NCI-H128 (cell line): ENCODE measurements around the gene LDB3.
A peak's percentile ranks its signal among the peaks of the same experiment; 100 is the strongest.

Source experiments
- DNase-seq: peaks from one replicate; lab custom pipeline; 2025; ENCODE audit not compliant: unreplicated experiment; lab: John Stamatoyannopoulos, UW

Gene LDB3

GRCh38 chr10:86685416-86685815 is 17.1 kb downstream of the LDB3 start:
- no peak for DNase-seq

- no peak for DNase-seq
Measured at GRCh38 chr10:86685893-86686632, 17.8 kb downstream of the LDB3 start.

- no peak for DNase-seq
Measured at GRCh38 chr10:86686972-86687371, 18.7 kb downstream of the LDB3 start.

GRCh38 chr10:86687750-86688149 is 19.4 kb downstream of the LDB3 start:
- DNase-seq, result no peak

- peak; percentile 15 for DNase-seq
Measured at GRCh38 chr10:86688398-86688921, 20.1 kb downstream of the LDB3 start.

GRCh38 chr10:86689146-86689545 is 20.8 kb downstream of the LDB3 start:
- no peak for DNase-seq

- no peak for DNase-seq
Measured at GRCh38 chr10:86690231-86690630, 21.9 kb downstream of the LDB3 start.

- no peak for DNase-seq
Measured at GRCh38 chr10:86690657-86691084, 22.4 kb downstream of the LDB3 start.

GRCh38 chr10:86691333-86692022 is 23.2 kb downstream of the LDB3 start:
- DNase-seq, result no peak

- DNase-seq, result no peak
Measured at GRCh38 chr10:86692023-86692514, 23.8 kb downstream of the LDB3 start.

- no peak for DNase-seq
Measured at GRCh38 chr10:86692664-86693063, 24.4 kb downstream of the LDB3 start.

- DNase-seq, result no peak
Measured at GRCh38 chr10:86693275-86693674, 25.0 kb downstream of the LDB3 start.

- no peak for DNase-seq
Measured at GRCh38 chr10:86693721-86694369, 25.5 kb downstream of the LDB3 start.

GRCh38 chr10:86698207-86698940 is 30.1 kb downstream of the LDB3 start:
- DNase-seq, result no peak

- DNase-seq, result no peak
Measured at GRCh38 chr10:86699125-86699524, 30.8 kb downstream of the LDB3 start.

- DNase-seq, result no peak
Measured at GRCh38 chr10:86699541-86699940, 31.2 kb downstream of the LDB3 start.

- no peak for DNase-seq
Measured at GRCh38 chr10:86699991-86700840, 31.9 kb downstream of the LDB3 start.

- no peak for DNase-seq
Measured at GRCh38 chr10:86700851-86701617, 32.7 kb downstream of the LDB3 start.

- DNase-seq, result no peak
Measured at GRCh38 chr10:86703176-86703575, 34.9 kb downstream of the LDB3 start.
